Karpas-422 (cell line): ENCODE results near the gene KCNMB2. TPM values are rescaled to one million over a fixed set of nuclear protein-coding genes. Genes with fewer than 3 reads are reported as not detected.

Experiments
- DNase-seq: peaks from one replicate; pipeline ENCODE4 v3.0.0-alpha.2; 2015
- H2AFZ ChIP-seq: fragments of 200-600 bp; sonication (generic); 2 replicates; pipeline ENCODE4 v1.6.1; 2014; ENCODE audit warnings: antibody characterized with exemption, low read length, mixed read lengths
- H3K27ac ChIP-seq: fragments of 200-600 bp; sonication (generic); 2 replicates; pipeline ENCODE4 v1.5.1; 2014; ENCODE audit warnings: mild to moderate bottlenecking, low read length, moderate library complexity
- H3K27me3 ChIP-seq: fragments of 200-600 bp; sonication (generic); 2 replicates; pipeline ENCODE4 v1.6.1; 2014; ENCODE audit warnings: low read length, mixed read lengths
- H3K36me3 ChIP-seq: fragments of 200-600 bp; sonication (generic); 2 replicates; pipeline ENCODE4 v1.6.1; 2014; ENCODE audit warnings: low read length, mixed read lengths; ENCODE audit not compliant: insufficient read depth
- H3K4me1 ChIP-seq: fragments of 200-600 bp; sonication (generic); 2 replicates; pipeline ENCODE4 v1.6.1; 2014; ENCODE audit warnings: mild to moderate bottlenecking, low read length, mixed read lengths
- H3K4me2 ChIP-seq: fragments of 200-600 bp; sonication (generic); 2 replicates; pipeline ENCODE4 v1.6.1; 2014; ENCODE audit warnings: low read length, low read depth, mild to moderate bottlenecking; ENCODE audit not compliant: poor library complexity, severe bottlenecking
- H3K4me3 ChIP-seq: fragments of 200-600 bp; sonication (generic); 2 replicates; pipeline ENCODE4 v1.5.1; 2014; ENCODE audit warnings: mild to moderate bottlenecking, antibody characterized with exemption, low read length, mixed read lengths
- H3K79me2 ChIP-seq: fragments of 200-600 bp; sonication (generic); 2 replicates; pipeline ENCODE4 v1.6.1; 2014; ENCODE audit warnings: mild to moderate bottlenecking, low read length, mixed read lengths
- H3K9ac ChIP-seq: fragments of 200-600 bp; sonication (generic); 2 replicates; pipeline ENCODE4 v1.6.0; 2014; ENCODE audit warnings: low read length
- H3K9me2 ChIP-seq: fragments of 200-600 bp; sonication (generic), shearing (Covaris generic); replicated peaks from 2 replicates; pipeline ENCODE4 v1.6.0; 2014; ENCODE audit warnings: mild to moderate bottlenecking, low read length, moderate library complexity; ENCODE audit not compliant: insufficient read depth
- H3K9me3 ChIP-seq: fragments of 300-700, 200-600 bp; sonication (generic); 2 replicates; pipeline ENCODE4 v1.6.1; 2014; ENCODE audit warnings: low read length, mixed read lengths
- H4K20me1 ChIP-seq: fragments of 200-600 bp; sonication (generic); 2 replicates; pipeline ENCODE4 v1.6.1; 2014; ENCODE audit warnings: mild to moderate bottlenecking, antibody characterized with exemption, low read length, low read depth; ENCODE audit not compliant: insufficient read depth
- total RNA-seq: library from RNA; depleted of rRNA; stranded (reverse); fragments of >200 nt; shearing (Covaris generic); gene quantifications from 2 replicates; pipeline ENCODE4 v1.2.3, GENCODE V29; 2014; ENCODE audit warnings: low replicate concordance

Gene KCNMB2
- total RNA-seq, 1 experiment from 2014 or later = not detected

- no peak overlapping the region for H3K27ac ChIP-seq
- no peaks in the 10 kb centered on the region for H3K79me2 ChIP-seq
- no peaks in the 10 kb centered on the region for H3K27me3 ChIP-seq
- no peak for DNase-seq
- H3K9ac ChIP-seq = no peak overlapping the region
- H3K4me1 ChIP-seq = no peaks in the 10 kb centered on the region
- no peaks in the 10 kb centered on the region for H3K9me3 ChIP-seq
- no peak overlapping the region for H3K4me3 ChIP-seq
- no peak overlapping the region for H3K4me2 ChIP-seq
- no peaks in the 10 kb centered on the region for H3K9me2 ChIP-seq
- H4K20me1 ChIP-seq = no peaks in the 10 kb centered on the region
- no peak overlapping the region for H2AFZ ChIP-seq
- no peaks in the 10 kb centered on the region for H3K36me3 ChIP-seq
Measured at GRCh38 chr3:178685591-178685906, 149.3 kb downstream of the KCNMB2 start.

- no peak overlapping the region for H2AFZ ChIP-seq
- H3K4me1 ChIP-seq = no peaks in the 10 kb centered on the region
- no peaks in the 10 kb centered on the region for H3K27me3 ChIP-seq
- no peak overlapping the region for H3K9ac ChIP-seq
- no peaks in the 10 kb centered on the region for H3K79me2 ChIP-seq
- DNase-seq = no peak
- H3K36me3 ChIP-seq = no peaks in the 10 kb centered on the region
- no peak overlapping the region for H3K4me2 ChIP-seq
- H3K9me2 ChIP-seq = no peaks in the 10 kb centered on the region
- no peaks in the 10 kb centered on the region for H4K20me1 ChIP-seq
- no peak overlapping the region for H3K4me3 ChIP-seq
- no peaks in the 10 kb centered on the region for H3K9me3 ChIP-seq
- H3K27ac ChIP-seq = no peak overlapping the region
Measured at GRCh38 chr3:178686826-178687225, 150.6 kb downstream of the KCNMB2 start.

GRCh38 chr3:178690571-178690970 is 154.3 kb downstream of the KCNMB2 start:
- H3K9me2 ChIP-seq = no peaks in the 10 kb centered on the region
- H3K79me2 ChIP-seq = no peaks in the 10 kb centered on the region
- H3K9me3 ChIP-seq = no peaks in the 10 kb centered on the region
- no peaks in the 10 kb centered on the region for H3K36me3 ChIP-seq
- no peak overlapping the region for H2AFZ ChIP-seq
- no peak overlapping the region for H3K9ac ChIP-seq
- H3K4me1 ChIP-seq = no peaks in the 10 kb centered on the region
- H3K4me2 ChIP-seq = no peak overlapping the region
- H3K4me3 ChIP-seq = no peak overlapping the region
- H3K27me3 ChIP-seq = no peaks in the 10 kb centered on the region
- no peak overlapping the region for H3K27ac ChIP-seq
- H4K20me1 ChIP-seq = no peaks in the 10 kb centered on the region
- DNase-seq = no peak

- Histone ChIP-seq H3K4me1 (no peaks in the 10 kb centered on the region), H3K4me2 (no peak overlapping the region), H3K27ac (no peak overlapping the region), H3K36me3 (no peaks in the 10 kb centered on the region), H3K9me3 (no peaks in the 10 kb centered on the region; the same call in 1 of the 2 replicates), H3K27me3 (no peaks in the 10 kb centered on the region), H3K9me2 (no peaks in the 10 kb centered on the region), H3K9ac (no peak overlapping the region), H3K4me3 (no peak overlapping the region), H4K20me1 (no peaks in the 10 kb centered on the region), H2AFZ (no peak overlapping the region), H3K79me2 (no peaks in the 10 kb centered on the region)
- no peak for DNase-seq
Measured at GRCh38 chr3:178699364-178699763, 163.1 kb downstream of the KCNMB2 start.

- no peak for DNase-seq
- H3K4me3 ChIP-seq = no peak overlapping the region
- no peaks in the 10 kb centered on the region for H3K9me2 ChIP-seq
- H3K9me3 ChIP-seq = no peaks in the 10 kb centered on the region; the same call in 1 of the 2 replicates
- H3K27ac ChIP-seq = no peak overlapping the region
- H3K79me2 ChIP-seq = no peaks in the 10 kb centered on the region
- no peak overlapping the region for H2AFZ ChIP-seq
- H3K36me3 ChIP-seq = no peaks in the 10 kb centered on the region
- no peak overlapping the region for H3K9ac ChIP-seq
- no peak overlapping the region for H3K4me2 ChIP-seq
- H3K27me3 ChIP-seq = no peaks in the 10 kb centered on the region
- H3K4me1 ChIP-seq = no peaks in the 10 kb centered on the region
- H4K20me1 ChIP-seq = no peaks in the 10 kb centered on the region
Measured at GRCh38 chr3:178699810-178700209, 163.6 kb downstream of the KCNMB2 start.

- no peaks in the 10 kb centered on the region for H3K9me2 ChIP-seq
- H3K9me3 ChIP-seq = no peaks in the 10 kb centered on the region
- no peak for DNase-seq
- no peaks in the 10 kb centered on the region for H3K79me2 ChIP-seq
- no peaks in the 10 kb centered on the region for H3K27me3 ChIP-seq
- peaks cover 4% of the 10 kb centered on the region; the same call in 1 of the 2 replicates for H3K4me1 ChIP-seq
- H3K4me2 ChIP-seq = no peak overlapping the region
- H3K9ac ChIP-seq = no peak overlapping the region
- no peak overlapping the region for H3K4me3 ChIP-seq
- no peaks in the 10 kb centered on the region for H4K20me1 ChIP-seq
- no peak overlapping the region for H2AFZ ChIP-seq
- no peak overlapping the region for H3K27ac ChIP-seq
- no peaks in the 10 kb centered on the region for H3K36me3 ChIP-seq
Measured at GRCh38 chr3:178703268-178703975, 167.2 kb downstream of the KCNMB2 start.

GRCh38 chr3:178705925-178706324 is 169.7 kb downstream of the KCNMB2 start:
- Histone ChIP-seq H3K9me3 (no peaks in the 10 kb centered on the region), H3K36me3 (no peaks in the 10 kb centered on the region), H3K27ac (no peak overlapping the region), H3K79me2 (no peaks in the 10 kb centered on the region), H3K9me2 (no peaks in the 10 kb centered on the region), H4K20me1 (no peaks in the 10 kb centered on the region), H3K27me3 (no peaks in the 10 kb centered on the region), H3K9ac (no peak overlapping the region), H2AFZ (no peak overlapping the region), H3K4me1 (peaks cover 4% of the 10 kb centered on the region; the same call in 1 of the 2 replicates), H3K4me3 (no peak overlapping the region), H3K4me2 (no peak overlapping the region)
- DNase-seq = no peak

- H4K20me1 ChIP-seq = no peaks in the 10 kb centered on the region
Measured at GRCh38 chr3:178706411-178706810, 170.2 kb downstream of the KCNMB2 start.

More at GRCh38 chr3:178706411-178706810, 170.2 kb downstream of the KCNMB2 start:
- H3K4me1 ChIP-seq = peaks cover 4% of the 10 kb centered on the region; the same call in 1 of the 2 replicates
- no peaks in the 10 kb centered on the region for H3K9me2 ChIP-seq
- H3K79me2 ChIP-seq = no peaks in the 10 kb centered on the region
- no peaks in the 10 kb centered on the region for H3K36me3 ChIP-seq
- H3K4me3 ChIP-seq = no peak overlapping the region
- no peak overlapping the region for H3K9ac ChIP-seq
- H3K27me3 ChIP-seq = no peaks in the 10 kb centered on the region
- DNase-seq = no peak
- H3K9me3 ChIP-seq = no peaks in the 10 kb centered on the region
- no peak overlapping the region for H3K4me2 ChIP-seq
- no peak overlapping the region for H2AFZ ChIP-seq
- no peak overlapping the region for H3K27ac ChIP-seq
